Measurements from ENCODE around the gene DAPK2. TPM values are rescaled to one million over a fixed set of nuclear protein-coding genes. Genes with fewer than 3 reads are reported as not detected.

DAPK2 gene
- total RNA-seq, 2 experiments from 2014 or later = 1.0 to 1.3 TPM

DNA sequence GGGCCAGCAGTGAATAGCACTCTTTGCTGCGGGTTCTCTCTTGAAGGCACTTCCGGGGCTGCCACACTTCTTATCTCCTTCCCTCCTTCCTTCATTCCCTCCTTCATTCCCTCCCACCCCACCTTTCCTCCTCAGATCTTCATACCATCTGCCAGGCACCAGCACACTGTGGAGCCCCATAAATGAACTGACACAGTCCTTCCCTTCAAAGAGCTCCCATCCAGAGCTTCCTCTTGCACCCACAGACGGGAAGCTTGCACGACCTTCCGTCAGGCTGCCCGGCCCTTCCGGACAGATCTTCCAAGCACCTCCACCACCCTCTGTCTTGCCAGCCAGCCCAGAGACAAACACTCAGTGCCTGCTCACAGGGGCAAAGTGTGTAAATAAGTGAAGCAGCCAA, 147.1 kb downstream of the DAPK2 start:
- ChIA-PET POLR2A (no interaction called here), CTCF (interaction anchor here (0.6 to 0.7 kb wide), 2 partner anchors 40 to 297 kb away, joined by 3 read pairs; no protein-coding TSS in a partner anchor)
- DNase-seq (no peak), ATAC-seq (no peak)
- Mint-ChIP-seq H3K27ac (no peak overlapping the region), H3K4me1 (peaks cover 38% of the 10 kb centered on the region), H3K9me3 (ENCODE audit: low read depth) (peaks cover 2% of the 10 kb centered on the region), H3K36me3 (ENCODE audit: low read depth) (no peaks in the 10 kb centered on the region), H3K4me3 (peak overlapping the region; percentile 8), H3K27me3 (no peaks in the 10 kb centered on the region)
- intact Hi-C loops (cut with DNase I, micrococcal nuclease) = no loop called here

DNA sequence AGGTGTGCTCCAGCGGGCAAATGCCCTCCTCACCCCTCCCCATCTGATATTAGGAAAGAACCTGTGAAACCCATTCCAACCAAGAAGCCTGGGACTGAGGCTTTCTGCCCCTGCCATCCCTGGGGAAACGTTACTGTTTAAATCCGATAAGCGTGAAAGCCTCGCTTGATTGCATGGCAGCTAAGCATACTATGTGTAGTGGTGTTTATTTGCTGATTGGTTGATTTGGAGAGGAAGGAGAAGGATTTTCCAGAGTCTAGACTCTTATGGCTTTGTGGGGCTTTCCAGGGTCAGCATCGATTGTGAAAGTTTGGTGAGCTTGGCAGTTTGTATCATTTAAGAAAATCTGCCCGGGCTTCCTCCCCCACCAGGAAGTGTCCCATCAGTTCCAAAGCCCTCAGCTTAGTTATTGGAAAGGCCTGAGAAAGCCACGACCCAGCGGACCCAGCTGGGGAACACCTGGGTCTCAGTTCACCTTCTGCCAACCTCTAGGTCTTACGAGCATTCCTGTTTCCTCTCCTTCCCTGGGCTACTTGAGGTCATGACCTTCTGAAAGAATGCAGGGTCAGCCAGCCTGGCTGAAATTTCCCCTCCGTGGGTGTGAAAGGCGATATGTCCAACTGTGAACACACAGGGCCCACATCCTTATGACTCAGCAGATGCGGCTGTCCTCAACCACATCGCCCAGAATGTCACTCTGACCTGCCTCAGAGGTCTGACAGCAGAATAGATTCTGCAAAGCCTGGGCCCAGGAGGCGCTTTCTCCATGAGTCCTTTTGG, 149.8 kb downstream of the DAPK2 start:
- H3K4me3 Mint-ChIP-seq = no peak overlapping the region
- CTCF ChIA-PET = interaction anchor here (2.7 kb wide), 1 partner anchor 144 kb away, joined by 14 read pairs; no protein-coding TSS in a partner anchor
- POLR2A ChIA-PET = no interaction called here
- H3K9me3 Mint-ChIP-seq (ENCODE audit: low read depth) = peaks cover 2% of the 10 kb centered on the region
- peaks cover 63% of the 10 kb centered on the region for H3K4me1 Mint-ChIP-seq
- DNase-seq = peak; percentile 46
- peak; percentile 18 for ATAC-seq
- intact Hi-C loops (cut with DNase I, micrococcal nuclease) = no loop called here
- no peaks in the 10 kb centered on the region for H3K27me3 Mint-ChIP-seq
- H3K27ac Mint-ChIP-seq = no peak overlapping the region
- H3K36me3 Mint-ChIP-seq (ENCODE audit: low read depth) = no peaks in the 10 kb centered on the region

DNA sequence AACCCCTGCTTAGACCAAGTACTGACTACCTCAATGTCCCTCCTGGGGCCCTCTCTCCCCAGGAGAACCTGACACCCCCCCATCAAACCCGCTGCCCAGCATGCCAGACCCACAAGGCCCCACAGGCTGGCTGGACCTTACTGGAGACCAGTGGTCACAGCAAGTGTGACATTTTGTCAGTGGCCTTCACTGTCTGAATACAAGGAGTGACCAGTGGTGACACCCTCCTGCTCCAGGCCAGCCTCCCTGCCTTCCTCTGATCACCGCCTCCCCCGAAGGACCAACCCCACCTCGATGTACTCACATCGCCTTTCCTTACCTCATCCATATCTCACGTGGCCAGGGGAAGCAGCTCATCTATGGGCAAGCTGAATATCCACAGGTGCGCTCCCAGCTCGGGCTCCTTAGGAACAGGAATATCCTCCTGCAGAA, 150.5 kb downstream of the DAPK2 start:
- Mint-ChIP-seq H3K4me3 (no peak overlapping the region), H3K27me3 (no peaks in the 10 kb centered on the region), H3K4me1 (peaks cover 69% of the 10 kb centered on the region), H3K9me3 (ENCODE audit: low read depth) (peaks cover 2% of the 10 kb centered on the region), H3K27ac (no peak overlapping the region), H3K36me3 (ENCODE audit: low read depth) (no peaks in the 10 kb centered on the region)
- DNase-seq (no peak), ATAC-seq (no peak)
- intact Hi-C loops (cut with DNase I, micrococcal nuclease) = no loop called here
- CTCF ChIA-PET = interaction anchor here (1.1 to 2.7 kb wide), 3 partner anchors 23 to 171 kb away, joined by 3 to 14 read pairs (median 11); no protein-coding TSS in a partner anchor
- POLR2A ChIA-PET = no interaction called here

DNA sequence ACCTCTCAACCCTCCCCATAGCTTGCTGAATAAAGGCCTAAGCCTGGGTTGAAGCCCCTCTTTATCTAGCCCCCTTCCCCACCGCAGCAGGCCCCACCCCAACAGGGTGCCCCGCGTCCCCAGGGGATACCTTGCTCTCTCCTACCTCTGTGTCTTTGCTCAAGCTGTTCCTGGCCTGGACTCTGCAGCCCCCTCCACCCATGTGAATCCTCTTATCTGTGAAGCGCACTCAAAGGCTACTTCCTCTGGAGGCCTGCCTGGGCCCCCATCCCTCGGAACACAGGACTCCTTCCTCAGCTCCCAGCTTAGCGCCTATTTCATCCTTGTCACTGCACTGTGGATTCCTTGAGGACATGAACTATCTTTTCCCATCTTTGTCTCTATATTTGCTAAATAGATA, 151.1 kb downstream of the DAPK2 start:
- POLR2A ChIA-PET = interaction anchor here (0.7 kb wide), 1 partner anchor 285 kb away, joined by 3 read pairs; no protein-coding TSS in a partner anchor
- intact Hi-C loops (cut with DNase I, micrococcal nuclease) = no loop called here
- DNase-seq = no peak
- H3K4me1 Mint-ChIP-seq = peaks cover 69% of the 10 kb centered on the region
- peaks cover 2% of the 10 kb centered on the region for H3K9me3 Mint-ChIP-seq (ENCODE audit: low read depth)
- H3K27me3 Mint-ChIP-seq = no peaks in the 10 kb centered on the region
- no peak overlapping the region for H3K4me3 Mint-ChIP-seq
- ATAC-seq = no peak
- CTCF ChIA-PET = interaction anchor here (0.6 to 2.7 kb wide), 7 partner anchors 22 to 285 kb away, joined by 3 to 14 read pairs (median 3); no protein-coding TSS in a partner anchor
- no peak overlapping the region for H3K27ac Mint-ChIP-seq
- H3K36me3 Mint-ChIP-seq (ENCODE audit: low read depth) = no peaks in the 10 kb centered on the region

DNA sequence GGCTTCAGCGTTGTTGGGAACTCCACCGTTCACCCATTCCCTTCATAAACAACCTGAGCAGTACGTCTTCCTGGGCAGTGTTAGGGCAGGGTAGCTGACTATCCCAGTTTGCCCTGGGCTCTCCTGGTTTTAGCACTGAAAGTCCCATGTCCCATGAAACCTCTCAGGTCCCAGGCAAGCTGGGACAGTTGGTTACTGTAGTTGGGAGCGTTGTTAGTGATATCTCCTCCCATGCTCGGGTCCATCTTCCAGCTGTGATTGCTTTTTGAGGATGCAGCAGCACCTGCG, 151.7 kb downstream of the DAPK2 start:
- Mint-ChIP-seq H3K27me3 (no peaks in the 10 kb centered on the region), H3K27ac (no peak overlapping the region), H3K4me3 (no peak overlapping the region), H3K9me3 (ENCODE audit: low read depth) (peaks cover 2% of the 10 kb centered on the region), H3K4me1 (peaks cover 69% of the 10 kb centered on the region), H3K36me3 (ENCODE audit: low read depth) (no peaks in the 10 kb centered on the region)
- intact Hi-C loops (cut with DNase I, micrococcal nuclease) = loop anchor here in 1 of 2 experiments (5.0 kb wide), 4 partner anchors 118 to 282 kb away; partner anchors contain the start of gene DAPK2
- CTCF ChIA-PET = interaction anchor here (0.6 to 2.7 kb wide), 7 partner anchors 22 to 285 kb away, joined by 3 to 14 read pairs (median 3); no protein-coding TSS in a partner anchor
- ATAC-seq (no peak), DNase-seq (no peak)
- POLR2A ChIA-PET = interaction anchor here (0.5 to 0.7 kb wide), 4 partner anchors 76 to 642 kb away, joined by 3 read pairs; no protein-coding TSS in a partner anchor

DNA sequence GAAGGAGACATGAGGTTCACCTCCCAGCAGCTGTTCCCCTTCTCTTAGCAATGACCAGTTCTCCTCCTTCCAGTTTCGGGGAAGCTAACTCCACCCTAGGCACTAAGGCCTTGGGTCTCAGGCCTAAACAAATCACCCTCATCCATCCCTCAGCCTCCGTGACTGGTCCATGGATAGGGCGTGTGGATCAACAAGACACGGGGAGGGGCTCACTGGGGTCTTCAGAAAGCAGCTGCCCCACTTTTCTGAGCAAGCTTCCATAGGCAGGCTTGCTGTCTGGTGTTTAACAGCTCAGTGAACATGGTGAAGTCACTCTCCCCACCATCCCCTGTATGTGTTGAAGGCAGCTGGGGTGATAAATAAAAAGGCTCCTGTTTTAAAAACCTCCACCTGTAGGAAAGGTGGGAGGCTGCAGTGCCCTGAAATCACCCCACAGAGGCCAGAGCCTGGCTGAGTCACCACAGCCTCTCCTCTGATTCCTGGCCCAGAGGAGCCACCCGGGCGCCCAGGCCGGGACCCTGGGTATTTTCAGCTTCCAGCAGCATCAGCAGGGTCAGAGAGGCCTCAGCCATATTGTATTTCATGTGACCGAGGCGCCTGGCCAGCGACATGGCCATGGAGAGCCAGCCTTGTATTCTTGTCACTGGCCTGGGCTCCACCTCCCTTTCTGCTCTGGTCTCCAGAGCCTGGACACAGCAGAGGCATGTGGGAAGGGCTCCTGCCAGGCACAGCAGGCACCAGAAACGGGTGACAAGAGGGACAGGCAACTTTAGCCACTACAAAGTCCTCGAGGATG, 152.2 kb downstream of the DAPK2 start:
- Mint-ChIP-seq H3K27me3 (no peaks in the 10 kb centered on the region), H3K4me1 (peaks cover 66% of the 10 kb centered on the region), H3K36me3 (ENCODE audit: low read depth) (no peaks in the 10 kb centered on the region), H3K27ac (no peak overlapping the region), H3K9me3 (ENCODE audit: low read depth) (peaks cover 2% of the 10 kb centered on the region), H3K4me3 (no peak overlapping the region)
- intact Hi-C loops (cut with DNase I, micrococcal nuclease) = loop anchor here (2.0 to 5.0 kb wide), 5 partner anchors 118 to 282 kb away; partner anchors contain the start of gene DAPK2 (in 1 of the 2)
- POLR2A ChIA-PET = interaction anchor here (0.5 to 0.7 kb wide), 4 partner anchors 76 to 642 kb away, joined by 3 read pairs; no protein-coding TSS in a partner anchor
- no peak for ATAC-seq
- CTCF ChIA-PET = interaction anchor here (0.7 to 3.1 kb wide), 6 partner anchors 51 to 284 kb away, joined by 3 to 18 read pairs (median 8); no protein-coding TSS in a partner anchor
- no peak for DNase-seq

DNA sequence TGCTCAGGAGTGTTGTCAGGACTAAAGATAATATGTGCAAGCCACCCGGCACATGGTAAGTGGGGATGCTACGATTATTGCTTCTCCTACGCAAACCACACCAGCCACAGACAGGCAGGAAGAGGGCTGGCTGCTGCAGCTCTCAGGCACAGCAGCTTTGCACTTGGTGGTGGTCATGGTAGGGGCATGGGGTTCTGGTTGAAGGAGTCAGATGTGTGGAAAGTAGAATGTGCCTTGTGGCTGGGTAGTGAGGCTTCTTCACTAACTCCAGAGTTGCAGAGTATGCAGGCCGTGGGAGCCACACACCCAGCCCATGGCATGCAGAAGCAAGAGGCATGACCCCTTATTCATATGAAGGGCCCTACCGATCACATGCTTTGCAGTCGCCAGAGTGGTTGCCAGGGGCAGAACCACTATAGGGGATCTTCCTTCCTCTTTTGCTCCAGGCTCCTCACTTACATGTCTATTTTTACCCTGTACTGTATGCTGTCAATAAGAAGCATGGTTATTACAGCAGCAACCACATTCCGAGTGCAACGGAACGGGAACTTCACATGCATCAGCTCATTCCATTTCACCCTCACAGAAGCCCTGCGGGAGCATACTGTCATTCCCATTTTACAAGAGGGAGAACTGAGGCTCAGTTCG, 153.4 kb downstream of the DAPK2 start:
- ATAC-seq (peak; percentile 84), DNase-seq (peak; percentile 91)
- H3K27ac Mint-ChIP-seq = peak overlapping the region; percentile 11
- no peaks in the 10 kb centered on the region for H3K27me3 Mint-ChIP-seq
- CTCF ChIA-PET = interaction anchor here (0.5 to 6.3 kb wide), 18 partner anchors 10 to 175 kb away, joined by 3 to 81 read pairs (median 5); partner anchors contain the start of gene DAPK2
- intact Hi-C loops (cut with DNase I, micrococcal nuclease) = loop anchor here (1.0 to 5.0 kb wide), 6 partner anchors 117 to 281 kb away; partner anchors contain the start of gene DAPK2 (in 1 of the 2)
- H3K4me3 Mint-ChIP-seq = no peak overlapping the region
- POLR2A ChIA-PET = no interaction called here
- peaks cover 68% of the 10 kb centered on the region for H3K4me1 Mint-ChIP-seq
- no peaks in the 10 kb centered on the region for H3K36me3 Mint-ChIP-seq (ENCODE audit: low read depth)
- H3K9me3 Mint-ChIP-seq (ENCODE audit: low read depth) = no peaks in the 10 kb centered on the region

DNA sequence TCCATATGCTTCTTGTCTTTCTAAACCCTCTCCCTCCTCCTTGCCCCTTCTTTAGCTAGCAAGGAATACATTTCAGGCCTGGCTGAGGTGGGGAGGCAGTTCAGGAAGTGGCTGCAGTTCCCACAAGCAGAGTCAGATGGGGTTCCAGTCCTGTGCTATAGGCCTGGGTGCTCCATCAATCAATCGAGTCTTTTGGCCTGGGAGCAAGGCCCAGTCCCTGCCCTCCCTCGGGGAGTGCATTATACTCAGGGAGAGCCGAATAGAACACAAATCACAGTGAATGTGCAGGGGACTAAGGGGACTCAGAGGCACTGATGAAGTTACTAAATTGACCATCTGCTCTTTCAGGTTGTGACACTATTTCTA, 154.5 kb downstream of the DAPK2 start:
- ATAC-seq (no peak), DNase-seq (no peak)
- Mint-ChIP-seq H3K9me3 (ENCODE audit: low read depth) (no peaks in the 10 kb centered on the region), H3K27ac (peak overlapping the region; percentile 23), H3K4me3 (no peak overlapping the region), H3K4me1 (peaks cover 61% of the 10 kb centered on the region), H3K27me3 (no peaks in the 10 kb centered on the region), H3K36me3 (ENCODE audit: low read depth) (no peaks in the 10 kb centered on the region)
- ChIA-PET POLR2A (interaction anchor here (0.6 kb wide), 1 partner anchor 12 kb away, joined by 3 read pairs; no protein-coding TSS in a partner anchor), CTCF (interaction anchor here (0.6 to 6.3 kb wide), 25 partner anchors 9 to 572 kb away, joined by 3 to 81 read pairs (median 5); partner anchors contain the start of gene DAPK2)
- intact Hi-C loops (cut with DNase I, micrococcal nuclease) = loop anchor here (1.0 to 5.0 kb wide), 13 partner anchors 57 to 281 kb away; partner anchors contain the start of genes DAPK2 (in 2 of the 2) and HERC1 (in 1 of the 2)

DNA sequence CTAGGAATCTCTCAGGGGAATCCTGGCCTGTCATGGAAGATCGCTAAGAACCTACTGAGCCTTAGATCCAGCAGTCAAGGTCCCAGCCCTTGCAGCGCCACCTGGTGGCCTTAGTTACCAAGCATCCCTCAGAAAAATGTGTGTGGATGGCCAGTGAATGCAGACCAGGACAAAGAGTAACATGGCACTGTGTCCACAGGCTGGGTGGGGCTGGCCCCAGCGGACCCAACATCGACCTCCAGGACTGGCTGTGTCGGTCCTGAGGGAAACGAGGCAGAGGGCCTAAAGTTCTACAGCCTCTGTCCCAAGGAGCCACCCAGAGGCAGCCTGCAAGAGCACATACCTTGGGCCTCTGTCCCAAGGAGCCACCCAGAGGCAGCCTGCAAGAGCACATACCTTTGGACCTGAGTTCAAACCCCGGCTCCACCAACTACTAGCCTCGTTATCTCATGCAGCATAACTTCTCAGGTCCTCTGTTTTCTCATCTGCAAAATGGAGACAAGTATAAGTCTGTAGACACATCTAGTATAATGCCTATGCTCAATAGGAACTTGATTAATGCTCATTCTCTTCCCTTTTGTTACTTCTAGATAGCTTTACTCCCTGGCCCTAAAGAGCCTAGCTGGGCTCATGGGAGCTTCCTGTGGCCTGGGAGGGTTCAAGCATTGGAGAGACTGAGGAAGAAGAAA, 155.1 kb downstream of the DAPK2 start:
- ATAC-seq (peak; percentile 53), DNase-seq (peak; percentile 88)
- Mint-ChIP-seq H3K9me3 (ENCODE audit: low read depth) (no peaks in the 10 kb centered on the region), H3K27ac (no peak overlapping the region), H3K4me3 (no peak overlapping the region), H3K4me1 (peaks cover 56% of the 10 kb centered on the region), H3K36me3 (ENCODE audit: low read depth) (no peaks in the 10 kb centered on the region), H3K27me3 (no peaks in the 10 kb centered on the region)
- ChIA-PET CTCF (interaction anchor here (0.6 to 6.3 kb wide), 29 partner anchors 9 to 572 kb away, joined by 3 to 81 read pairs (median 5); partner anchors contain the start of gene DAPK2), POLR2A (interaction anchor here (0.6 kb wide), 1 partner anchor 13 kb away, joined by 3 read pairs; no protein-coding TSS in a partner anchor)
- intact Hi-C loops (cut with DNase I, micrococcal nuclease) = loop anchor here (1.0 to 5.0 kb wide), 11 partner anchors 56 to 281 kb away; partner anchors contain the start of genes DAPK2 (in 2 of the 2) and HERC1 (in 1 of the 2)

DNA sequence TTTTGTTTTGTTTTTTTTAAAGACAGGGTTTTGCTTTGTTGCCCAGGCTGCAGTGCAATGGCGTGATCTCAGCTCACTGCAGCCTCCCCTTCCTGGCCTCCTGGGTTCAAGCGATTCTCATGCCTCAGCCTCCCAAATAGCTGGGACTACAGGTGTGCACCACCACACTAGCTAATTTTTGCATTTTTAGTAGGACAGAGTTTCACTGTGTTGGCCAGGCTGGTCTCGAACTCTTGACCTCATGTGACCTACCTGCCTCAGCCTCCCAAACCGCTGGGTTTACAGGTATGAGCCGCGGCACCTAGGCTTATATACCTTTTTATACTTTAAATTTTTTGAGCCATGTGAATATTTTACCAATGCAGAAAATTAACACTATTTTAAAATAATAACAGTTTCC, 155.7 kb downstream of the DAPK2 start:
- ATAC-seq (no peak), DNase-seq (no peak)
- Mint-ChIP-seq H3K36me3 (ENCODE audit: low read depth) (no peaks in the 10 kb centered on the region), H3K4me1 (peaks cover 50% of the 10 kb centered on the region), H3K9me3 (ENCODE audit: low read depth) (no peaks in the 10 kb centered on the region), H3K27me3 (no peaks in the 10 kb centered on the region), H3K4me3 (no peak overlapping the region), H3K27ac (no peak overlapping the region)
- intact Hi-C loops (cut with DNase I, micrococcal nuclease) = loop anchor here (1.0 to 5.0 kb wide), 11 partner anchors 56 to 280 kb away; partner anchors contain the start of genes DAPK2 (in 2 of the 2) and HERC1 (in 1 of the 2)
- CTCF ChIA-PET = interaction anchor here (0.6 to 6.3 kb wide), 25 partner anchors 10 to 281 kb away, joined by 3 to 81 read pairs (median 4); partner anchors contain the start of gene DAPK2
- POLR2A ChIA-PET = interaction anchor here (0.6 kb wide), 1 partner anchor 199 kb away, joined by 3 read pairs; no protein-coding TSS in a partner anchor
